HG03571 (cell line): Measurements from ENCODE around the gene H2BK1.

Experiments
- ATAC-seq: cut with Tn5 transposase; IDR thresholded peaks from one replicate; pipeline ENCODE4 v1.9.1; 2021; ENCODE audit not compliant: unreplicated experiment

H2BK1 gene

GRCh38 chr7:151232917-151233701, 22.8 kb upstream of the H2BK1 start:
- ATAC-seq, result no peak

GRCh38 chr7:151232091-151232916, 22.0 kb upstream of the H2BK1 start, which contains the start of gene CHPF2:
TSS of gene CHPF2 (plus strand) at chr7:151232483. CDS start at chr7:151234012, 1,529 bp downstream.
- peak; percentile 97 for ATAC-seq

GRCh38 chr7:151231080-151231479, 20.8 kb upstream of the H2BK1 start:
- ATAC-seq, result no peak

- no peak for ATAC-seq
Observed at GRCh38 chr7:151229249-151229648, 19.0 kb upstream of the H2BK1 start.

GRCh38 chr7:151228024-151228866, 18.0 kb upstream of the H2BK1 start:
- ATAC-seq, result no peak

GRCh38 chr7:151226875-151227782, 16.8 kb upstream of the H2BK1 start, which contains the start of gene ABCF2:
TSS of gene ABCF2 (minus strand) at chr7:151227205. CDS start at chr7:151226458, 747 bp downstream.
- peak; percentile 98 for ATAC-seq

GRCh38 chr7:151226560-151226874, 16.2 kb upstream of the H2BK1 start:
- ATAC-seq, result peak; percentile 10

GRCh38 chr7:151225948-151226510, 15.7 kb upstream of the H2BK1 start:
- no peak for ATAC-seq

- no peak for ATAC-seq
Observed at GRCh38 chr7:151223728-151224127, 13.4 kb upstream of the H2BK1 start.

GRCh38 chr7:151218170-151218569, 7.9 kb upstream of the H2BK1 start:
- no peak for ATAC-seq

GRCh38 chr7:151215396-151215795, 5.1 kb upstream of the H2BK1 start:
- ATAC-seq, result no peak

GRCh38 chr7:151213826-151214225, 3.5 kb upstream of the H2BK1 start:
- ATAC-seq, result no peak

GRCh38 chr7:151212626-151213025, 2.3 kb upstream of the H2BK1 start:
- no peak for ATAC-seq

GRCh38 chr7:151211155-151211772, 976 bp upstream of the H2BK1 start:
- no peak for ATAC-seq

- no peak for ATAC-seq
Observed at GRCh38 chr7:151209588-151209987, 700 bp downstream of the H2BK1 start.

- no peak for ATAC-seq
Observed at GRCh38 chr7:151208253-151208862, 1.9 kb downstream of the H2BK1 start.

- ATAC-seq, result no peak
Observed at GRCh38 chr7:151207804-151208203, 2.5 kb downstream of the H2BK1 start.

- no peak for ATAC-seq
Observed at GRCh38 chr7:151207315-151207714, 3.0 kb downstream of the H2BK1 start.

GRCh38 chr7:151206914-151207313, 3.4 kb downstream of the H2BK1 start:
- ATAC-seq, result no peak
